D721Med (cell line): ENCODE measurements around the gene MIXL1.

Experiments
- DNase-seq: peaks from one replicate; pipeline ENCODE4 v3.0.0; 2011; ENCODE audit warnings: low spot score; ENCODE audit not compliant: insufficient read length
- FAIRE-seq: peaks from 2 replicates; lab custom pipeline; 2011; peaks lifted over from hg19 to GRCh38; lab: Jason Lieb, UNC
- CTCF ChIP-seq: IDR thresholded peaks from 2 replicates; pipeline ENCODE4 v1.5.1; 2012; ENCODE audit warnings: mild to moderate bottlenecking, control low read depth; ENCODE audit not compliant: insufficient read depth; ENCODE audit errors: missing control alignments

Gene MIXL1

GRCh38 chr1:226204198-226204597, 19.3 kb upstream of the MIXL1 start:
- TF ChIP-seq CTCF = no peak
- FAIRE-seq = no peak
- no peak for DNase-seq

GRCh38 chr1:226207048-226207447, 16.4 kb upstream of the MIXL1 start:
- FAIRE-seq (no peak), DNase-seq (no peak)
- TF ChIP-seq CTCF = no peak

GRCh38 chr1:226209307-226210059, 14.0 kb upstream of the MIXL1 start:
- no peak for TF ChIP-seq CTCF

GRCh38 chr1:226210571-226211176, 12.8 kb upstream of the MIXL1 start:
- no peak for TF ChIP-seq CTCF
- DNase-seq (no peak), FAIRE-seq (no peak)

More at GRCh38 chr1:226209307-226210059, 14.0 kb upstream of the MIXL1 start:
- FAIRE-seq = no peak
- DNase-seq = no peak

- FAIRE-seq (no peak), DNase-seq (no peak)
- no peak for TF ChIP-seq CTCF
Observed at GRCh38 chr1:226211181-226211821, 12.2 kb upstream of the MIXL1 start.

GRCh38 chr1:226212545-226212944, 10.9 kb upstream of the MIXL1 start:
- no peak for FAIRE-seq
- no peak for TF ChIP-seq CTCF
- no peak for DNase-seq
